Stimulated activated naive CD8-positive, alpha-beta T cell treated with anti-CD3 and anti-CD28 coated beads, Interleukin-15, Interleukin-2, amounts not matched to agents 100 ng/mL and 50 ng/mL, for 24 hours (primary cell): Measurements from ENCODE around the gene PARVA.
"Not testable (repeated sequence)": the region's sequence is repeated elsewhere in the genome, so short reads cannot be mapped to it uniquely, and the experiment has no call there.

Experiments
- H3K27ac Mint-ChIP-seq: one replicate; pipeline ENCODE4 v1.8.0; 2021; ENCODE audit warnings: mild to moderate bottlenecking, mixed read lengths
- H3K27me3 Mint-ChIP-seq: one replicate; pipeline ENCODE4 v1.8.0; 2021; ENCODE audit warnings: mixed read lengths
- H3K36me3 Mint-ChIP-seq: one replicate; pipeline ENCODE4 v1.8.0; 2021; ENCODE audit warnings: low read depth, mixed read lengths
- H3K4me1 Mint-ChIP-seq: one replicate; pipeline ENCODE4 v1.8.0; 2021; ENCODE audit warnings: low read depth, mixed read lengths
- H3K4me3 Mint-ChIP-seq: one replicate; pipeline ENCODE4 v1.8.0; 2021; ENCODE audit warnings: mild to moderate bottlenecking, mixed read lengths
- H3K9me3 Mint-ChIP-seq: one replicate; pipeline ENCODE4 v1.8.0; 2021; ENCODE audit warnings: mixed read lengths

Gene PARVA

DNA sequence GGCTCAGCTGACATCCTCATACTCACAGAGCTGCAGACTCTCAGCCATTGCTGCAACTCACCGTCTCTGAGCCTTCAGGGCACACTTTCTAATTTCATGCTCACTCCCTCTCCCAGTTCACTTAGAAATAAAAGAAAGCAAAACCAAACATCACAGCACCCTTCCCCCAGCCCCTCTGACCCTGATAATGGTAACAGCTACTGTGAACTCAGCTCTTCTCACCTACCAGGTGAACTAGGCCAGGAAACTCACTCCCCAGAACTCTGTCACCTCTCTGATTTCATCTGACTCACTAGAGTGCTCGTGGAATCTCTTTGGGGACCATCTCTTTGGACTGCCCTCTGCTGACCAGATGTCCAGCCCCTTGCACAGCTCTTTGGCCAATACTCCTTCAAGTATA, 14.5 kb upstream of the PARVA start:
- Mint-ChIP-seq H3K4me3 (no peak overlapping the region), H3K9me3 (no peaks in the 10 kb centered on the region), H3K36me3 (no peaks in the 10 kb centered on the region), H3K27ac (no peak overlapping the region), H3K4me1 (peaks cover 17% of the 10 kb centered on the region), H3K27me3 (no peaks in the 10 kb centered on the region)

DNA sequence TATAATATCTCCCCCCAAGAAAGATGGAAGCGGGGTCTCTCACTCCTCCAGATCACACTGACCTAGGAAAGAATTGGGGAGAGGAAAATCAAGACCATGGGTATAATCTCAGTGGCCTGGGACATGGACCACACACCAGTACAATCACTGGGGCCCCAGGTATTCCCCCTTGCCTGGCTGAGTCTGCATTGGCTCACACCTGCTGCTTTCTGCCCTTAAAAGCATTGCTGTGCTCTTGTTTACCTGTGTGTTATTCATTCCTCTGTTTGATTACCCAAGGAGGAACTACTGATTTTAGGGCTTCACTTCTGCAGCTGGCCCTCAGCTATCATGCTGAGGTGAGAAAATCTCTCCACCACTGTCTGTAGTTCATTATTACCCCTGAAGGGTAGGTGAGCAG, 14.0 kb upstream of the PARVA start:
- H3K9me3 Mint-ChIP-seq, result no peaks in the 10 kb centered on the region
- no peaks in the 10 kb centered on the region for H3K27me3 Mint-ChIP-seq
- peaks cover 17% of the 10 kb centered on the region for H3K4me1 Mint-ChIP-seq
- H3K4me3 Mint-ChIP-seq, result no peak overlapping the region
- no peaks in the 10 kb centered on the region for H3K36me3 Mint-ChIP-seq
- no peak overlapping the region for H3K27ac Mint-ChIP-seq

DNA sequence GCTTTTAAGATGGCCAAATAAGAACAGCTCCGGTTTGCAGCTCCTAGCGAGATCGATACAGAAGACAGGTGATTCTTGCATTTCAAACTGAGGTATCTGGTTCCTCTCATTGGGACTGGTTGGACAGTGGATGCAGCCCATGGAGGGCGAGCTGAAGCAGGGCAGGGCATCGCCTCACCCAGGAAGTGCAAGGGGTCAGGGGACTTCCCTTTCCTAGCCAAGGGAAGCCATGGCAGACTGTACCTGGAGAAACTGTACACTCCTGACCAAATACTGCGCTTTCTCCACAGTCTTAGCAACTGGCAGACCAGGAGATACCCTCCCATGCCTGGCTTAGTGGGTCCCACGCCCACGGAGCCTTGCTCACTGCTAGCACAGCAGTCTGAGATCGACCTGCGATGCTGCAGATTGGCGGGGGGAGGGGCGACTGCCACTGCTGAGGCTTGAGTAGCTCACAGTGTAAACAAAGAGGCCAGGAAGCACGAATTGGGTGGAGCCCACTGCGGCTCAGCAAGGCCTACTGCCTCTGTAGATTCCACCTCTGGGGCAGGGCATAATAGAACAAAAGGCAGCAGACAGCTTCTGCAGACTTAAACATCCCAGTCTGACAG, 11.3 kb upstream of the PARVA start:
- H3K4me3 Mint-ChIP-seq, H3K36me3 Mint-ChIP-seq, H3K27me3 Mint-ChIP-seq, H3K9me3 Mint-ChIP-seq, H3K27ac Mint-ChIP-seq: not testable (repeated sequence)
- H3K4me1 Mint-ChIP-seq, result peaks cover 17% of the 10 kb centered on the region

DNA sequence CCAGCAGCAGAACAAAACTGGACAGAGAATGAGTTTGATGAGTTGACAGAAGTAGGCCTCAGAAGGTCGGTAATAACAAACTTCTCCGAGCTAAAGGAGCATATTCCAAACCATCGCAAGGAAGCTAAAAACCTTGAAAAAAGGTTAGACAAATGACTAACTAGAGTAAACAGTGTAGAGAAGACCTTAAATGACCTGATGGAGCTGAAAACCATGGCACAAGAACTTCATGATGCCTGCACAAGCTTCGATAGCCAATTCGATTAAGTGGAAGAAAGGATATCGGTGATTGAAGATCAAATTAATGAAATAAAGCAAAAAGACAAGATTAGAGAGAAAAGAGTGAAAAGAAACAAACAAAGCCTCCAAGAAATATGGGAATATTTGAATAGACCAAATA, 10.3 kb upstream of the PARVA start:
- H3K9me3 Mint-ChIP-seq, H3K27me3 Mint-ChIP-seq, H3K4me3 Mint-ChIP-seq, H3K36me3 Mint-ChIP-seq, H3K27ac Mint-ChIP-seq: not testable (repeated sequence)
- peaks cover 17% of the 10 kb centered on the region for H3K4me1 Mint-ChIP-seq

DNA sequence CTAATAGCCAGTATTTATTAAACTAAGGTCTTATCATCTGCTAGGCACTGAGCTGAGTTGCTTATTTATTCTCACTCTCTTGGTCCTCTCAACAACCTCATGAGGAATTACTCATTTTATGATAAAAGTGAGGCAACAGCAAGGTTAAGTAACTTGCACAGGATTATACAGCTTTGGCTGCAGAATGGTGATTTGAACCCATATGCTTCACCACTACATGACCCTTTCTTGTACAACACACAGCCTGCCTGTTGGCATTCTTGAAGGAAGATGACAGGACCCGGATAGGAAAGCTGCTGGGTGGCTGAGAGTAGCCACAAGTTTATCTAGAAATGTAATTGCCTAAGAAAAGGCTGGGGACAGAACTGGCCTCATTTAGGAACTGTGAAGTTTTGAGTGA, 5.3 kb upstream of the PARVA start:
- H3K27me3 Mint-ChIP-seq, result peaks cover 34% of the 10 kb centered on the region

DNA sequence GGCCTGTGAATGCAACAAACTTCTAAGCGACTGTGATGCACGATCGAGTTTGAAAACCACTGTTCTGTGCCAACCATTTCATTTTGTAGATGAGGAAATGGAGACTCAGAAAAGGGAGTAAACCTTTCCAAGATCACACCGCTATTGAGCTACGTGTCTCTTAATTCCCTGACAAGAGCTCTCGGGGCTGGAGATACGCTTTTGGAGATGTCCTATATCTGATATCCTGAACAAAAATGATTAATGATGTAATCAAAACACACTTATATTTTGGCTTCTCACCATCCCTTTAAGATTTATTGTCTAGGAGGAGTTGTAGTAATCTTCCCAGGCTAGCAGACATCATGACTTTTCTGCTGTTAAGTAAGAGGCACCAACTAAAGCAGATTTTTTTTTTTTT, 1.7 kb upstream of the PARVA start:
- H3K27me3 Mint-ChIP-seq, result peaks cover 47% of the 10 kb centered on the region
- H3K9me3 Mint-ChIP-seq, result peaks cover 12% of the 10 kb centered on the region
- H3K4me1 Mint-ChIP-seq, result peaks cover 3% of the 10 kb centered on the region
- H3K4me3 Mint-ChIP-seq, result no peak overlapping the region
- no peak overlapping the region for H3K27ac Mint-ChIP-seq
- H3K36me3 Mint-ChIP-seq, result no peaks in the 10 kb centered on the region

More for the DNA sequence above, 5.3 kb upstream of the PARVA start:
- no peak overlapping the region for H3K4me3 Mint-ChIP-seq
- H3K27ac Mint-ChIP-seq, result no peak overlapping the region
- H3K4me1 Mint-ChIP-seq, result peaks cover 2% of the 10 kb centered on the region
- H3K36me3 Mint-ChIP-seq, result no peaks in the 10 kb centered on the region
- peaks cover 12% of the 10 kb centered on the region for H3K9me3 Mint-ChIP-seq

DNA sequence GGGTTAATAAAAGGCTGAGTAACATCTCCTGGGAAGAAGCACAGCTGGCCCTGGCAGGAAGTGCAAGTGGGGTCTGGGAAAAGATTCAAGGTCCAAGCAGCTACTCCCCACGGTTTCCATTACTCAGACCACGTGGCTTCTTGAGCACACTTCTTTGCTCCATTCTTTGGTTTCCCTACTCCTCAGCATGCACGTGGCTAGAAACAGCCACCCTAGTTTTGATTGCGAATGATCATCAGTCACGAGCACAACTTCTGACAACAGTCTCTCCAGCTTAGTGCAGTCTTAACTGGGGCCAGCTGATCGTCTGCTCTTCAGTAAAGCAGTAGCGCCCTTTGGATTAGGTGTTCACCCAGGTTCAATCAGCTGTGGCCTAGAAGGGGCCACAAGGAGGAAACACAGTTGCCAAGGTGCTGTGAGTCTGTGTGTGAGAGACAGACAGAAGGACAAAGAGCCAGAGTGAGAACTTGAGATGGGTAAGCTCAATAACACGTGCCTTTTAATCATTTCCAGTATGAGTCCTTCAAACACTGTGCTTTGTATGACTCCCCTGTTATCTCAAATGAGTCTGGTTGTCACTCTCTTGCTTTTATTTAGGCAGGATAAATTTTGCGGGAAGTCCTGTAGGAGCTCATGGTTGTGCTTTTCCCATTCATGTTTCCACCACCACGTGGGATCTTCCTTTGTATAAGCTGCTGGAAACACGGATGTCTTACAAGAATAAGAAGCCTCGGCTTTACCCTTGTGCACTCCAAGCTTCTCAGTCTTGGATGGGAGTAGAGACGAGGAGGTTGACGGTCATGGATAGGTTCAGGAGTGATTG, 901 bp upstream of the PARVA start:
- Mint-ChIP-seq H3K9me3 (peaks cover 9% of the 10 kb centered on the region), H3K27ac (no peak overlapping the region), H3K36me3 (no peaks in the 10 kb centered on the region), H3K4me3 (peak overlapping the region; percentile 14), H3K27me3 (peaks cover 47% of the 10 kb centered on the region), H3K4me1 (peaks cover 3% of the 10 kb centered on the region)

DNA sequence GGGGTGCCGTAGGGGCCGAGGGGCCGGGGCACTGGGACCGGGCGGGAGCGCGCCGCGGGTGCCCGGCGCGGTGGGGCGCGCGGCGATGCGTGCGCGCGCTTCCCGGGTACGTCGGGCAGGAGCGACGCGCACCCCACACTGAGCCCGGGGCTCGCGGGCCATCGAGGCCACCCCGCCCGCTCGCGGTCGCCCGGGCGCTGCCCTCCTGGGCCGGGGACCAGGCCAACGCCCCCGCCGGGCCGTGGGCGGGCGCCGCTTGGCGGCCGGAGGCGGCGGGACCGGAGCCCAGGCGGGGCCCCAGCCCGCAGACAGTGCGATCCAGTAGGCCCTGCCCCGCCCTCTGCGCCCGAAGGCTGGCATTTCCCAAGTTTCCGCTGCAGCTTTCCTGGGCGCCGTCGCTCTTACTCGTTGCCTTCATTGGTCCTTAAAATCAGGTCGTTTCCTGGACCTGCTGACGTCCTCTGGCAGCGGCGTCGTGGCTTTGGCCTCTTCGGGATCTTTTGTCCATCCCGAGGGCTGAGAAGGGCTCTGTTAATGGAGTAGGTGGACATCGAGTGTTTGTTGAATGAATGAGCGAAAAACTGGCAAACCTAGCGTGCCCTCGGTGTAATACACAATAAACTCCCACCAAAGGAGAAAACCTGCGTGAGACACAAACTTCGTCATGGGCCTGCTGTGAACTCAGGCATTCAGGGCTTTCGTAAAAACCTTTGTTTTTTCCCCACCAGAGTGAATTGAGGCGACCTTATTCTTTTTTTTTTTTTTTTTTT, 638 bp downstream of the PARVA start:
- Mint-ChIP-seq H3K9me3 (peaks cover 9% of the 10 kb centered on the region), H3K4me3 (peak overlapping the region; percentile 71), H3K27ac (no peak overlapping the region), H3K4me1 (peaks cover 3% of the 10 kb centered on the region), H3K27me3 (peaks cover 47% of the 10 kb centered on the region), H3K36me3 (no peaks in the 10 kb centered on the region)

DNA sequence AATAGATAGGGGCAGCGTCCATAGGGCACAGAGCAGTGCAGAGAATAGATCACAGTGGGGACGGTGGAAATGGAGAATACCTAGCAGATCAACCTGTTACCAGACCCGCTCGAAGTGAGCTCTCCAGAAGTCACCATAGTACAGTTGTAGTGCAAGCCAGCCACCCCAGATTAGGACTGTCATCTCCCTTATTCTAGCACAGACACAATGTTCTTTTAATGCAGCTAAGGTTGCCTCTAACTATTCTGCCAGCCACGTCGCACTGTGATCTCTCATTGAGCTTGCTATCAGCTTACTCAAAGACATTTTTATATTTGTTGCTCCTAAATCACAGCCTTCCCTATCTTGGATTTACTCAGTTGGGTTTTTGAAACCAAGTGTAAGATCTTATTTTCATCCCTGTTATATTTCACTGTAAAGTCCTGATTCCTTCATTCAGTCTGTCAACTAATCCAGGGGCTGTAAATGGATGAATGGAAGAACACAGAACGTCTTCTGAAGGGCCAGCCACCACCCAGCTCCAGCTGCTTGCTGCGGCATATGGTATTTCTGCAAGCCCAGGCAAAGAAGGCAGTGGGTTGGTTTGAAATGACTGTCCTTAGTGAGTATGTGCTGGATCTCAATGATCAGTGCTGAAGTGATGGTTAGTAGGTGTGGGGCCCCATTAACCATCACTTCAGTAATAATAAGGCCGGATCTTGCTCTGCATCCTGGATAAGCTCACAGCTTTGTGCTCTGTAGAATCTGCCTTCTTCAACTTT, 3.4 kb downstream of the PARVA start:
- Mint-ChIP-seq H3K4me3 (no peak overlapping the region), H3K27me3 (peaks cover 31% of the 10 kb centered on the region), H3K27ac (no peak overlapping the region)

DNA sequence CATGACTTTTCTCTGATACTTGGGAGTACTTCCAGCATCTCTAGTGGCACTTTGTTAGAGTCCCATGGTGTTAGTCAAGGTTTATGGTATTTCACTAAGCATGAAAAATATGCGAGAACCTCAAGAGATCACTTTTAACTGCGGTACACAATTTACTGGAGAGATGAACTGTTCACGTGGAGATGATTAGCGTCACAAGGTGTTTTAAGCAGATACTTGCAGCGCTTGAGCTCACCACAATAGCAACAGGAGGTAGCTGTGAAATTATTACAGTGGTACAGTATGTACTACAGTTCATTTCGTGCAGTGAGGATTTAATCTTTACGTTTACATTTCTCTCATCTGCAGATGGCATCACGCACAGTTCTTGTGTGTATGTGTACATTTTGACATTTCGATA, 4.5 kb downstream of the PARVA start:
- H3K4me1 Mint-ChIP-seq, result peaks cover 3% of the 10 kb centered on the region
- peaks cover 22% of the 10 kb centered on the region for H3K27me3 Mint-ChIP-seq

More for the DNA sequence above, 3.4 kb downstream of the PARVA start:
- no peaks in the 10 kb centered on the region for H3K9me3 Mint-ChIP-seq
- H3K36me3 Mint-ChIP-seq, result no peaks in the 10 kb centered on the region
- peaks cover 3% of the 10 kb centered on the region for H3K4me1 Mint-ChIP-seq

DNA sequence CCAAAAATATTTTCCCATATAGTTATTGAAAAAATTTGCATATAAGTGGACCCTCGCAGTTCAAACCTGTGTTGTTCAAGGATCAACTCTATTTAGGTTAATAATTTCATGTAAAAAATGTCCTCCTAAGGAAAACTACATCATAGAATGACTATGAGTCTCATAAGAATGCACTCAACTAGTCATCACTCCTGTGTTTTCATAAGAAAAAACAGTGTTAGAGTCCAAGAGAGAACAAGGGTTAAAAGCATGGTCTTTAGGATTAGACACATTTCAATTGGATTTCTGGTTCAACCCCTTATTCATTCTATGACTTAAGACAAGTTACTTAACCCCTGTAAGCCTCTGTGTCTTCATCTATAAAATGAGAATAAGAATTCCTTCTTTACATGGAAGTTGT, 5.1 kb downstream of the PARVA start:
- no peak overlapping the region for H3K4me3 Mint-ChIP-seq
- peaks cover 20% of the 10 kb centered on the region for H3K27me3 Mint-ChIP-seq
- peaks cover 3% of the 10 kb centered on the region for H3K4me1 Mint-ChIP-seq
- H3K36me3 Mint-ChIP-seq, result no peaks in the 10 kb centered on the region
- no peak overlapping the region for H3K27ac Mint-ChIP-seq
- H3K9me3 Mint-ChIP-seq, result no peaks in the 10 kb centered on the region

More for the DNA sequence above, 4.5 kb downstream of the PARVA start:
- H3K36me3 Mint-ChIP-seq, result no peaks in the 10 kb centered on the region
- no peak overlapping the region for H3K27ac Mint-ChIP-seq
- no peak overlapping the region for H3K4me3 Mint-ChIP-seq
- H3K9me3 Mint-ChIP-seq, result no peaks in the 10 kb centered on the region

DNA sequence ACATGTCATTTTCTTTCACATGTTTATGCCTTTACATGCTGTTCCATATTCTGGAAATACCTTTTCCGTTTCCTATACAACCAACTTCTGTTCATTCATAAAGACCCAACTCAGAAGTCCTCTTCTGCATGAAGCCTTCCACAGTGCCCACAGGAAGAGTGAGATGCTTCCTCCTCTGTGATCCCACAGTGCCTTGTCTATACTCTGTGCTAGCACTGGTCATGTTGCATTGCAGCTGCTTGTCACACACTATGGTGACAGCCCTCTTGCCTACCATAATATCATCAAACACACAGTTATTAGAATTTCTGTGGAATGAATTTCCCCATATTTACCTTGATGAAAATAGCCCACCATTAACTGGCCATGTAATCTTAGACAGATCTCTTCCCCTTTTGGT, 8.9 kb downstream of the PARVA start:
- Mint-ChIP-seq H3K27me3 (no peaks in the 10 kb centered on the region), H3K36me3 (no peaks in the 10 kb centered on the region), H3K4me1 (no peaks in the 10 kb centered on the region), H3K27ac (no peak overlapping the region), H3K9me3 (no peaks in the 10 kb centered on the region), H3K4me3 (no peak overlapping the region)

DNA sequence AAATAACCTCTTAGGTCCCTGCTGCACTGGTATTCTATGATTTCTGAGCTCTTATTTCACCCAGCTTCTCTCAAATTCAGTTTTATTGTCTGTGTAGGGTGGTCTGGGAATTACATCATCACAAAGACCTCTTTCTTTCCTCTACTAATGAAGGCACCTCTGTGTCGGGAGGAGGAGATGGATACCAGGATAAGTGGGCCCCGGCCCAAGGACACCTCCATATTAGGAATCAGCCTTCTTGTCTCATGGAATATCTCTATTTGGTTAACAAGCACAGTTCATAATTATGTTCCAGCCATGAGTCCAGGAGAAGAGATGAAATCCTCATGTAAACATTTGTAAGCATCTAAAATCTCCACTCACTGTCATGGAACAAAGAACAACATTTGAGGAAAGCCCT, 9.4 kb downstream of the PARVA start:
- Mint-ChIP-seq H3K27ac (no peak overlapping the region), H3K4me1 (no peaks in the 10 kb centered on the region), H3K9me3 (no peaks in the 10 kb centered on the region)

DNA sequence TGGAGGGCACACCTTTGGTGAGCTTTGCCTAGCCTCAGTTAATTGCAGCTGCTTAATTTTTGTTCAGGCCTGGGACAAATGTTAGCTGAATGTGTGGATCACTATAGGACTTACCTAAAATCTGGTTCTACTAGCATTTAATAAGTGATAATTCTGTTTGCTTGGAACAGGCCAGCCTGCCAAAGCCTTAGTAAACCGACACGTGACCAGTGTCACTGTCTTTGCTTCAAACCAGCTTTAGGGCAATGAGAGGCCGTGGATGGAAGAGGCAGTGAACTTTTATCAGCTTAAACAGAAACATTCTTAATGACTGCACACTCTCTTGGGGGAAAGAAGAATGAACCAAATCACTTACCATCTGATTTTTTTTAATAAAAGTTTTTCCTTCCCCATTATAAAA, 10.8 kb downstream of the PARVA start:
- no peak overlapping the region for H3K4me3 Mint-ChIP-seq
- H3K27ac Mint-ChIP-seq, result no peak overlapping the region
- H3K36me3 Mint-ChIP-seq, result no peaks in the 10 kb centered on the region
- no peaks in the 10 kb centered on the region for H3K27me3 Mint-ChIP-seq
- H3K4me1 Mint-ChIP-seq, result no peaks in the 10 kb centered on the region
- H3K9me3 Mint-ChIP-seq, result peaks cover 1% of the 10 kb centered on the region

More for the DNA sequence above, 9.4 kb downstream of the PARVA start:
- no peaks in the 10 kb centered on the region for H3K36me3 Mint-ChIP-seq
- H3K27me3 Mint-ChIP-seq, result no peaks in the 10 kb centered on the region
- H3K4me3 Mint-ChIP-seq, result no peak overlapping the region
